PC-3 (cell line): ENCODE measurements around the gene ADAMTS4.

Experiments
- EZH2 ChIP-seq: fragments of 300-600 bp; sonication (generic); IDR thresholded peaks from one replicate; pipeline ENCODE4 v1.6.1; 2017; ENCODE audit warnings: antibody characterized with exemption, mild to moderate bottlenecking, low read length; ENCODE audit not compliant: unreplicated experiment
- EZH2phosphoT487 ChIP-seq: fragments of 300-600 bp; sonication (generic); IDR thresholded peaks from 2 replicates; pipeline ENCODE4 v1.6.1; 2018; ENCODE audit warnings: mild to moderate bottlenecking, antibody characterized with exemption, low read length, borderline replicate concordance
- TF ChIP-seq, protein P1 (sequence below): fragments of 300-600 bp; sonication (generic); conservative IDR thresholded peaks from 2 replicates; pipeline ENCODE4 v1.5.1; 2017; ENCODE audit warnings: antibody characterized with exemption, low read depth, mild to moderate bottlenecking, low read length

DNA sequence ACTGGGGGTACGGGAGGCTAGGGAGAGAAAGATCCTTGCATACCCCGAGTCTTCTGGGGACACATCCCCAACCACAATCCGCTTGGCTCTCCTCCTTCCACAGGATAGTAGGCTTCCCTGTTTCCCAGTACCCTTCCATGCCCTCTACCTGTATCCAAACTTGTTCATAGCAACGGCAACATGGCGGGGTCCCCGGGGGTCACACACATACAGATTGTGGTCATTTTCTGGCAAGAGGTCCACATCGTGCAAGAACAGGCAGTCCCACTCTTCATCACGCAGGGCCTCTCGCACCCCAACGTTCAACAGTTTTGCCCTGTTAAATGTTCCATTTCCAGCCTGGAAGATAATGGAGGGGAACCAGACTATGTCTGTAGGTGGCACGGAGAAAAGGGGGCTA lies 25.1 kb downstream of the ADAMTS4 start:
- TF ChIP-seq, protein P1, sequence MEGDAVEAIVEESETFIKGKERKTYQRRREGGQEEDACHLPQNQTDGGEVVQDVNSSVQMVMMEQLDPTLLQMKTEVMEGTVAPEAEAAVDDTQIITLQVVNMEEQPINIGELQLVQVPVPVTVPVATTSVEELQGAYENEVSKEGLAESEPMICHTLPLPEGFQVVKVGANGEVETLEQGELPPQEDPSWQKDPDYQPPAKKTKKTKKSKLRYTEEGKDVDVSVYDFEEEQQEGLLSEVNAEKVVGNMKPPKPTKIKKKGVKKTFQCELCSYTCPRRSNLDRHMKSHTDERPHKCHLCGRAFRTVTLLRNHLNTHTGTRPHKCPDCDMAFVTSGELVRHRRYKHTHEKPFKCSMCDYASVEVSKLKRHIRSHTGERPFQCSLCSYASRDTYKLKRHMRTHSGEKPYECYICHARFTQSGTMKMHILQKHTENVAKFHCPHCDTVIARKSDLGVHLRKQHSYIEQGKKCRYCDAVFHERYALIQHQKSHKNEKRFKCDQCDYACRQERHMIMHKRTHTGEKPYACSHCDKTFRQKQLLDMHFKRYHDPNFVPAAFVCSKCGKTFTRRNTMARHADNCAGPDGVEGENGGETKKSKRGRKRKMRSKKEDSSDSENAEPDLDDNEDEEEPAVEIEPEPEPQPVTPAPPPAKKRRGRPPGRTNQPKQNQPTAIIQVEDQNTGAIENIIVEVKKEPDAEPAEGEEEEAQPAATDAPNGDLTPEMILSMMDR, result no peak
- no peak for TF ChIP-seq EZH2
- no peak for TF ChIP-seq EZH2phosphoT487
